ENCODE data around the gene USP47.

The USP47 gene

DNA sequence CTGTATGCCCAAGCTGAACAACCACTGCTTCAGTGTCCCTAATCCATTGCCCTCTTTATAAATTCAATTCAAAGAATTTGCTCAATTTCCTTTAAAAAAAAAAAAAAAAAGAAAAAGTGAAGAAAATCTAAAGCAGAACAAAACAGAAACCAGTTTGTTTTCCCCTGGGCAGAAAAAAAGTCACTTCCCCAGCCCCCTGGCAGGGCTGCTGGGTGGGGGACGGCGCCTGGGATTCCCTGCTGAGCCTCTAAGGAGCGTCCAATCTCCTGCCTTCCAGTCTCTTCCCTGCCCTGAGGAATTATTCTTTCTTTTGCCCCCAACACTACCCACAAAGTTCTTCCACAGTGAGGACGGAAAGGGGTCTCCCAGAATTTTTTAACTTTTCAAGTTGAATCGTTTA is 142.8 kb downstream of the USP47 start:
- peaks cover 10% of the 10 kb centered on the region; the same call in 1 of the 2 replicates for H3K4me1 ChIP-seq (ENCODE audit: insufficient read depth, low read length)
- H3K4me3 ChIP-seq (ENCODE audit: low read length): no peak overlapping the region
- 55% methylated on average over 5 of the region's 5 CpGs for WGBS
- H3K9me3 ChIP-seq (ENCODE audit: insufficient read depth, low read depth, low read length): no peaks in the 10 kb centered on the region
- H3K9ac ChIP-seq (ENCODE audit: low read depth, low read length): no peak overlapping the region
- H3K27me3 ChIP-seq (ENCODE audit: insufficient read depth, low read length): no peaks in the 10 kb centered on the region
- no peaks in the 10 kb centered on the region; the same call in 1 of the 2 replicates for H3K36me3 ChIP-seq (ENCODE audit: insufficient read depth, low read length)
- no peak overlapping the region for H3K27ac ChIP-seq (ENCODE audit: low read depth, low read length)

DNA sequence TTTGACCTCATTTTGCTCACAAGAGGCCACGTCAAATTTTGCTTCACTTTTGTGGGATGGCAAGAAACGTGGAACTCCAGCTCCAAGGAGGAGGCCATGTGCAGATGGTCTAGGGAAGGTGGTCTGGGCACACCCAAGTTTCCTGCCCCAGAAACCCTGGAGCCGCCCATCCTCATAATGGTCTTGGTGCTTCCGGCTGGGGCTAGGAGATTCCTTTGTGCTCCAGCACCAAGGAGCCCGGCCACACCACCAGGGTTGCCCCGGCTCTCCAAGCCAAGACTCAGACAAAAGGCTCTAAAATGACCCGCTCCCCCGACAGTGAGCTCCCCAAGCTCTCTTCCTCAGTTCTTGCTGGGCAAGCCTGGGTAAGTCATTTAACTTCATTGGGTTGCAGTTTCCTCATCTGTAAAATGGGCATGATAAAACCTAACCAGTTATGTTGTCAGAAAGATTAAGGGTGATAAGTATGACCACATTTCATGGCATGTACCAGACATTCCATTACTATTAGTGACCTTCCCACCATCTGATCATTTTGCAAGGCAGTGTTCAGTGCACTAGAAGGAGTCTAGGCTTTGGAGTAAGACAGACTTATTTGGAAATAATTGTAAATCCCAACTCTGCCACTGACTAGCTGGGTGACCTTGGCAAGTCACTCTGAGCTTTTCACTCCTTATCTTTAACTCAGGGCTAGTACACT is 143.4 kb downstream of the USP47 start:
- Histone ChIP-seq H3K9ac (ENCODE audit: low read depth, low read length) (no peak overlapping the region), H3K36me3 (ENCODE audit: insufficient read depth, low read length) (no peaks in the 10 kb centered on the region; the same call in 1 of the 2 replicates), H3K4me1 (ENCODE audit: insufficient read depth, low read length) (peaks cover 10% of the 10 kb centered on the region; the same call in 1 of the 2 replicates), H3K4me3 (ENCODE audit: low read length) (no peak overlapping the region), H3K27ac (ENCODE audit: low read depth, low read length) (no peak overlapping the region), H3K27me3 (ENCODE audit: insufficient read depth, low read length) (no peaks in the 10 kb centered on the region), H3K9me3 (ENCODE audit: insufficient read depth, low read depth, low read length) (no peaks in the 10 kb centered on the region)
- WGBS: 91% methylated on average over 8 of the region's 8 CpGs

DNA sequence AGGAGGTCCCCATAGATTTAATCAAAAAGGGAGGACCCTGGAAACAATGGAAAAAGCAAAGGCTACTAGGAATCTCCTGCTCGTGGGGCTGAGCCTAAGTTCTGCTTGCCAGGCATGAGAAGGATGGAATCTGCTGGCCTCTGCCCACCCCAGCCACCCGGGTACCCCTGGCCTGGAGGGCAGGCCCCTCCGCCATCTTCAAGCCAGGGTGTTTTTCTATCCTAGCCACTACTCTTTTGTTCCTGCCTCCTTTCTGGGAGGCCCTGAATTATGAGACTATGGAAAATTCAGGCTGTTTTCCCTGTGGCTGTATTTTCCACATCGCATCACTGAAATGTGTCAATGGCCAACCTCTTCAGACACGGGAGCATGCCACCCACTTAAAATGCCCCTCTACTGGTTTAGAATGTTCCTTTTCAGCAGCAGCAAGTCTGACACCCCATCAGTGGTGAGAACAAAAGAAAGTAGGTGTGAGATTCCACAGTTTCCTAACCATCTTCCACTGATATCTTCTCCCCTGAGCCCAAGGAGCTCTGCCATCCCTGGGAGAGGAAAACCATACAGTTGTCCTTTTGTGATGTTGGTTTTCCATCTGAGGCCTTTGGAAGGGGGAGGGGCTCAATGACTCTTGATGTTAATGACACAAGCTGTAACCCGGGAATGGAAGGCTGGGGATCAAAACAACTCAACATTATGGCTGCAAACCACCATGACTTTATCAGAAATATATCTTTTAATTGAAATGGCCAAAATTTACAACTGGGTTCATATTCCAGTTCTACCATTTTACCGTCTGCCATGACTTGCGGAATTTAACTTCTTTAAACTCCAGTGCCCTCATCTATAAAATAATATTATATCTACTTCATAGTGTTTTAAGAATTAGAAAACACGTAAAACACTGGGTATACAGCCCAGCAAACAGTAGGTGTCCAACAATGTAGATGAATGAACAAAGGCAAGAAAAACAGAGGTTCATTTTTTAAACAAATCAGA is 144.5 kb downstream of the USP47 start:
- no peaks in the 10 kb centered on the region for H3K9me3 ChIP-seq (ENCODE audit: insufficient read depth, low read depth, low read length)
- H3K27ac ChIP-seq (ENCODE audit: low read depth, low read length): no peak overlapping the region
- H3K27me3 ChIP-seq (ENCODE audit: insufficient read depth, low read length): no peaks in the 10 kb centered on the region
- peaks cover 10% of the 10 kb centered on the region; the same call in 1 of the 2 replicates for H3K4me1 ChIP-seq (ENCODE audit: insufficient read depth, low read length)
- no peak overlapping the region for H3K9ac ChIP-seq (ENCODE audit: low read depth, low read length)
- H3K4me3 ChIP-seq (ENCODE audit: low read length): no peak overlapping the region
- H3K36me3 ChIP-seq (ENCODE audit: insufficient read depth, low read length): no peaks in the 10 kb centered on the region; the same call in 1 of the 2 replicates
- WGBS: 68% methylated on average over 8 of the region's 9 CpGs

DNA sequence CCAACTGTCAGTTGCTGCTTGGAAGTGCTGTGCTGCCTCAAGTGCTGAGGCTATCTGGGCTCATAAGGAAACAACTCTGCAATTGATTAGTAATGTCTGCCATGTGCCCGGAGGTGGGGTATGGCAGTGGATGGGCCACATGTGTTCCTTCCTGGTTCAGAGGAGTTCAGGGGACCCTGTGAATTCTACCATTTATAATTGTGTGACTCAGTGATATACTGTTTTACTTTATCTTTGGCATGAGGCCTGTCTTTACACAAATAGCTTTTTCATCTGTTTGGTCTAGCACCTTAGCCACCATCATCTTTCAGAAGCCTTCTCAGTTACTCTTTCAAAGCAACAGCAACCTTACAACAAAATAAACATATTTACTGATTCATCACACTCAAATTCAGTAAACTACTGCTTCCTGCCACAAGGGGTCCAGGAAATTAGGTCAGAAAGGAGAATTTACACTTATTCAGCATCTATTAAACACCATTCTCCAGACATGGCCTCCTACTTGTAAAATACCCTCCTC is 145.8 kb downstream of the USP47 start:
- Histone ChIP-seq H3K27me3 (ENCODE audit: insufficient read depth, low read length) (no peaks in the 10 kb centered on the region), H3K4me3 (ENCODE audit: low read length) (no peak overlapping the region), H3K9ac (ENCODE audit: low read depth, low read length) (no peak overlapping the region), H3K4me1 (ENCODE audit: insufficient read depth, low read length) (peaks cover 13% of the 10 kb centered on the region; the same call in 1 of the 2 replicates), H3K27ac (ENCODE audit: low read depth, low read length) (no peak overlapping the region), H3K36me3 (ENCODE audit: insufficient read depth, low read length) (no peaks in the 10 kb centered on the region; the same call in 1 of the 2 replicates), H3K9me3 (ENCODE audit: insufficient read depth, low read depth, low read length) (no peaks in the 10 kb centered on the region)
- 68% methylated on average over 1 of the region's 1 CpG for WGBS

DNA sequence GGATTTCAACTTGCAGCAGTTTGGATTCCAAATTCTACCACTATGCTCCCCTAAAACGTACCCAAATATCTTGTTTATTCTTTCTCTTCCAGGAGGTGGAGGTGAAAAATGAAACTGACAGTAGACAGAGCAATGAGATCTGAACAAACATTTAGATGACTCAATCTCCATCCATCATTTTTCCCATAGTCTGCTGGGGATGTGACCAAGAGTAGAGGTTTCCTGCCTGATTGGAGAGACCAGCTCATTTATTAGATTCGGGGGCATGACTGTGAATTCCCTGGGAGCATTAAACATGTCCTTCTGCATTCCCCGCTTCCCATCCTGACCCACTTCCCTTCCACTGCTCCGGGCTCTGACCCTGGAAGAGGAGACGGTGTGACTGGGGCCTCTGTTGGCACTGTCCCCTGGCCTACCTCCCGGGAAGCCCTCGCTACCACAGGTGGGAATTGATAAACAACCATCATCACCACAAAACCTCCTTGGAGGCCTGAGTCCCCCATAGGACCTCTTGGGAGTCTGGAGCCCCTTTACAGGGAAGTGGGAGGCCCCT is 146.4 kb downstream of the USP47 start:
- peaks cover 16% of the 10 kb centered on the region; the same call in 1 of the 2 replicates for H3K4me1 ChIP-seq (ENCODE audit: insufficient read depth, low read length)
- H3K27ac ChIP-seq (ENCODE audit: low read depth, low read length): no peak overlapping the region
- H3K27me3 ChIP-seq (ENCODE audit: insufficient read depth, low read length): no peaks in the 10 kb centered on the region
- H3K9me3 ChIP-seq (ENCODE audit: insufficient read depth, low read depth, low read length): no peaks in the 10 kb centered on the region
- H3K9ac ChIP-seq (ENCODE audit: low read depth, low read length): no peak overlapping the region
- no peak overlapping the region for H3K4me3 ChIP-seq (ENCODE audit: low read length)
- 86% methylated on average over 7 of the region's 7 CpGs for WGBS
- no peaks in the 10 kb centered on the region; the same call in 1 of the 2 replicates for H3K36me3 ChIP-seq (ENCODE audit: insufficient read depth, low read length)

DNA sequence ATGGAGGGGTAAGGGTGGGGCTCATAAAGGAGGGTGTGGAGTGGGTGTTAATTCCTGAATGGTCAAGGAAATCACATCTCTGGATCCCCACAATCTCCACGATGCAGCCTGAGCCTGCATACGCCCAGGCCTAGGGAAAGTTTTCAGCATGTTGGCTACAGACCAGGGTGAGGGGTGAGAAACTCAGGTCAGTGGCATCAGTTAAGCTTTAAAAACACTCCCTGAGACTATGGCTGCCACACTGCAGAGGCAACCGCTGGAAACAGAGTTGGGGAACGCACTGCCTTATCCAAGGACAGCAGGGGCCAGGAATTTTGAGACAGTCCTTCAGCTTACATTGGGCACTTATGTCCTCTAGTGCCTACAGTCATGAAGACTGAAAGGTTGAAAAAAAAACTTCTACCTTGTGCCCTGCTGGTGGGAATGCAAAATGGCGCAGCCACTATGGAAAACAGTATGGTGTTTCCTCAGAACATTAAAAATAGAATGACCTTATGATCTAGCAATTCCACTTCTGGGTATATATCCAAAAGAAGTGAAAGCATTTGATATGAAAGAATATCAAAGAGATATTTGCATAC is 147.0 kb downstream of the USP47 start:
- no peak overlapping the region for H3K4me3 ChIP-seq (ENCODE audit: low read length)
- no peaks in the 10 kb centered on the region for H3K27me3 ChIP-seq (ENCODE audit: insufficient read depth, low read length)
- no peaks in the 10 kb centered on the region; the same call in 1 of the 2 replicates for H3K36me3 ChIP-seq (ENCODE audit: insufficient read depth, low read length)
- no peak overlapping the region for H3K27ac ChIP-seq (ENCODE audit: low read depth, low read length)
- 97% methylated on average over 4 of the region's 5 CpGs for WGBS
- H3K4me1 ChIP-seq (ENCODE audit: insufficient read depth, low read length): peaks cover 16% of the 10 kb centered on the region; the same call in 1 of the 2 replicates
- H3K9ac ChIP-seq (ENCODE audit: low read depth, low read length): no peak overlapping the region
- no peaks in the 10 kb centered on the region for H3K9me3 ChIP-seq (ENCODE audit: insufficient read depth, low read depth, low read length)

DNA sequence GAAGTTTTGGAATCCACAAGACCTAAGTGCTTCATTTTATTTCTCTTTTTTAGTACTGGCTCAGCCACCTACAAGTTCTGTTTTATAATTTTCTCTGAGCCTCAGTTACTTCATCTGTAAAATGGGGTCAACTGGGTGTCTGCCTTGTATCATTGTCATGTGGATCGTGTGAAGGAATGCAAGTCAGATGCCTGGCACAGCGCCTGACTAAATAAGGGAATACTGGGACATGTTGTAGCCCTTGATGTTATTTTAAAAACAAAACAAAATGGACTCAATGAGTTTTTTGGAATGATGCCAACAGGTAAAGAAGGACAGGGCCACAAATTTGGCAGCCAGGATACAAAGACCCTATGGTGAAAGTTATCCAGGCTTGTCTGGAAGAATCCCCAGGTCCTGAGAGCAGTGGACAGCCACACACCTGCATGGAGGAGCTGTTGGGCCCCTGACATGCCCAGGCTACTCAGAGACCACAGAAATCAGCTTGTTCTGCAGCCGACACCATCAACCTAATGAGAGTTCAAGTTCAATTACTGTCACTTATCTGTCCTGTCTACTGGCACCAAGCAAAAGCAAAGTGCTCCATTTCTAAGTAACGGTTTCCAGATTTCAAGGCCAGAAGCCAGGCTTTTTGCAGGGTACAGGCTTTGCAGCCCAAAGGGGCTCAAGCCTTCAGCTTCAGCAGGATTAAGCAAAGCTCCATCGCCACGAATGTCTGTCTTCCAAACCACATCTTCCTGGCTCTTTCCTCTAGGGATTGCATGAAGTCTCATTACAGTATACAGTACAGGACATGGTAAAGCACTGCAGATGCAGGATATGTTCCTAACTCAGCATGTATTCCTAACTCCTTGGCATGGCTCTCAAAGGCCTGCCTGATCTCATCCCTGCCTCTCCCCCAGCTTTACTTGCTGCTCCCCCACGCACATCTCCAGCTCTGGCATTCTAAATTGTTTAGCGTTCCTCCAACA is 148.3 kb downstream of the USP47 start:
- Histone ChIP-seq H3K4me3 (ENCODE audit: low read length) (no peak overlapping the region), H3K9ac (ENCODE audit: low read depth, low read length) (no peak overlapping the region), H3K27me3 (ENCODE audit: insufficient read depth, low read length) (no peaks in the 10 kb centered on the region), H3K4me1 (ENCODE audit: insufficient read depth, low read length) (peaks cover 16% of the 10 kb centered on the region; the same call in 1 of the 2 replicates), H3K27ac (ENCODE audit: low read depth, low read length) (no peak overlapping the region), H3K36me3 (ENCODE audit: insufficient read depth, low read length) (no peaks in the 10 kb centered on the region; the same call in 1 of the 2 replicates), H3K9me3 (ENCODE audit: insufficient read depth, low read depth, low read length) (no peaks in the 10 kb centered on the region)
- WGBS: 94% methylated on average over 8 of the region's 8 CpGs

DNA sequence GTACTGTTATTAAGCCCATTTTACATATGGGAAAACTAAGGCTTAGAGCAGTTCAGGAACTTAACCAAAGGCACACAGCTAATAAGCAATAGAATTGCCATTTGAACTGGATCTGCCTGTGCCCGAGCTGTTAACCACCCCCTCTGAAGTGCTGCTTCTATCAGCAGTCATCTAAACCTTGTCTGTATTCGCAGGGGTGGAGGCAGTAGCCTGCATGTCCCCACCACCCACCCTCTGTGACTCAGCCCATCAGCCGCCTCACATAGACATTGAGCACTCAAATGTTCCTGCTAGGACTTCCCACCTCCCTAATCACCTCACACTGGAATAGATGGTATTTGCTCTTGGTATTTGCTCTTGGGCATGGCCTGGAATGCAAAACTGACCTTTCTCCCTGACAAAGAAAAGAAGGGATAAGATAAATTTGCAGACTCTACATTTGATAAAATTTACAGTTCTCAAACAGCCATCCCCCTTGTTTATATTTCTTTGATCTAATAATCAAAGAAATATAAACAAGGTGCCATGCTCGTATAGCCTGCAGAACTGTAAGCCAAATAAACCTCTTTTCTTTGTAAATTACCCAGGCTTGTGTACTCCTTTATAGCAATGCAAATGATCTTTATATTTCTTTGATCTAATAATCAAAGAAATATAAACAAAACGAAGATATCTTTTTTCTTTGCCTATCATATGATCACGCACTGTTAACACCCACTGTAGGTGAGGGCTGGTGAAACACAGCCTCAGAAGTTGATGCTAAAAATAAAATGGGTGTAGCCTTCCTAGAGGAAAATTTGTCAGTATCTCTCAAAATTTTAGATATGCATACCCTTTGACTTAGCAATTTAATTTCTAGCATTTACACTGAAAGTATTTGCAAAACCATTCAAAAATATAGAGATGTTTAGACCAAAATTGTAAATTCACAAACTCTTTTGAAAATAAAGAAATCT is 150.8 kb downstream of the USP47 start:
- no peak overlapping the region; the same call in 1 of the 2 replicates for H3K27ac ChIP-seq (ENCODE audit: low read depth, low read length)
- no peak overlapping the region for H3K9ac ChIP-seq (ENCODE audit: low read depth, low read length)
- no peaks in the 10 kb centered on the region for H3K27me3 ChIP-seq (ENCODE audit: insufficient read depth, low read length)
- H3K36me3 ChIP-seq (ENCODE audit: insufficient read depth, low read length): peaks cover 14% of the 10 kb centered on the region; the same call in 1 of the 2 replicates
- no peak overlapping the region for H3K4me3 ChIP-seq (ENCODE audit: low read length)
- WGBS: 67% methylated on average over 6 of the region's 6 CpGs
- no peaks in the 10 kb centered on the region for H3K9me3 ChIP-seq (ENCODE audit: insufficient read depth, low read depth, low read length)
- peaks cover 6% of the 10 kb centered on the region; the same call in 1 of the 2 replicates for H3K4me1 ChIP-seq (ENCODE audit: insufficient read depth, low read length)

DNA sequence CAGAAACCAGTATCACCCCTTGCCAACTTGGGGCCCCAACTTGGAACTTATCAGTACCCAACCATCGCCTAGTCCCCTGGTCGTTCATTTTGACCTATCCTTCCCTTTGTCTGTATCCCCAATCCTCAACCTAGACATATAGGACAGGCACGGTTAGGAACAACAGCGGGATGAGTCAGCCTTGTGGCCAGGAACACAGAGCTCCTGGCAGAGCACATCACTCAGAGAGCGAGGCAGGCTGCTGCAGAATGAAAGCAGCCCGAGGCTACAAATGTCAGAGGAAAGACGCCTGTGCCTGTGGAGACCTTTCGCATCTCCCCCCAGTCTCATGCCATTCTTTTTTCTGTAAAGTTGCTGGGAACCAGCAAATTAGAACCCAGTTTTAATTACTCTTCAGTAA is 152.1 kb downstream of the USP47 start:
- H3K4me1 ChIP-seq (ENCODE audit: insufficient read depth, low read length): peaks cover 6% of the 10 kb centered on the region; the same call in 1 of the 2 replicates
- peaks cover 22% of the 10 kb centered on the region for H3K36me3 ChIP-seq (ENCODE audit: insufficient read depth, low read length)
- no peaks in the 10 kb centered on the region for H3K9me3 ChIP-seq (ENCODE audit: insufficient read depth, low read depth, low read length)
- WGBS: 47% methylated on average over 8 of the region's 8 CpGs
- H3K4me3 ChIP-seq (ENCODE audit: low read length): no peak overlapping the region
- H3K27me3 ChIP-seq (ENCODE audit: insufficient read depth, low read length): no peaks in the 10 kb centered on the region
- H3K27ac ChIP-seq (ENCODE audit: low read depth, low read length): no peak overlapping the region
- no peak overlapping the region for H3K9ac ChIP-seq (ENCODE audit: low read depth, low read length)
